ENCODE results near the gene DNAAF6. TPM values are rescaled to one million over a fixed set of nuclear protein-coding genes. Genes with fewer than 3 reads are reported as not detected.

Gene DNAAF6
- total RNA-seq: not detected in 2 replicates

DNA sequence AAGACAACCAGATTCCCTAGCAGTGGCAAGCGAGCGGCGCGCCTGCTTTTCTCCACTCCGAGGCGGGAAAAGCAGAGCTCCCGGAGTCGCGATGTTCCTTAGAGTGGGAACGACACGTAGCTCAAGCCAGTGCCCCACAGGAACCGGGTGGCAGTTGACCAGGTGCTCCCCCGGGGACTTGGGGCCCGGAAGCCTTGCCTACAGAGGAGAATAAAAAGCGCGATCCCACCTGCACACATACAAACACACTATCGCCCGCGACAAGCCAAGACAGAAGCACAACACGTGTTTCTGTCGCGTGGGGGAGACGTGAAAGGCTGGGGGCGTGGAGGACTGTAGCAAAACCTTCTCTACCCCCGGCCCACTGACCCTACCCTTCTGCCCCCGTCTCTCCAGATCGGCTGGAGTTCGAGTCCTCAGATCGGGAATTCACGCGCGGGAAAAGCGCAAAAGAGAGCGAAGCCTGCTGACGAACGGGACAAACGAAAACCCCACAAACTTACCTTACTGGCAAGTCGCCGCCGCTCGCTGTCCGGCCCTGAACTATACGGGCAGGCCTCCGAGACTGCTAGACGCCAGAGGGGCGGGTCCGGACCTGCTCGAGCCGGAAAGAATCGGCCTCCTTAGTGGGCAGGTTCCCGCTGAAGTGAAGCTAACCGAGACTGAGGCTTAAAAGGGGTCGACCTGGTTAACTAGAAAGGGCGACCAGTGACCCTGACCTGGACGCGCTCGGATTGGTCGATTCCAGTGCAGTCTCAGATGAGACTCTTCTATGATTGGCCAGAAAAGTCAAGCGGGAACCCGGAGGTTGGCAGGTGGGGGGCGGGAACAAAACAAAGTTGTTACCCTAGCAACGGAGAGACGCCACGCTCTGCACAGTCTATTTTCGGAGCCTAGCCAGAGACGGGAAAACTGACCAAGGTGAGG lies at the start of gene DNAAF6, which contains the start of gene NUP62CL:
TSS of gene DNAAF6 (plus strand) at position 842 of the 927 bp plus-strand sequence. CDS start 6,265 bp downstream, outside the sequence.
TSS of gene NUP62CL (minus strand) at position 664 of the 927 bp plus-strand sequence. CDS start 31,287 bp downstream, outside the sequence.

Other genes with a start within 250 kb of the DNAAF6 start
- gene MORC4, start 206.4 kb upstream of the DNAAF6 start, total RNA-seq: 8.1 and 12.9 TPM in 2 replicates
- 7.3 and 14.7 TPM in 2 replicates for gene RBM41, start 87.8 kb upstream of the DNAAF6 start, total RNA-seq
- gene NUP62CL, start 178 bp upstream of the DNAAF6 start, total RNA-seq: 0.06 and 0.16 TPM in 2 replicates
- not detected in 2 replicates for gene FRMPD3, start 243.0 kb downstream of the DNAAF6 start, total RNA-seq